Mesenchymal stem cell (in vitro differentiated cells and primary cell): Measurements from ENCODE around the gene CD86.

ENCODE experiments used
- DNase-seq: peaks from one replicate; pipeline ENCODE4 v3.0.0-alpha.2; 2013
- H2AFZ ChIP-seq: one replicate; pipeline ENCODE4 v1.6.1; 2013; ENCODE audit warnings: low read depth, mild to moderate bottlenecking, control low read depth, inconsistent platforms, low read length, moderate library complexity
- H2AK5ac ChIP-seq: 2 replicates; pipeline ENCODE4 v1.6.1; 2013; ENCODE audit warnings: low read length, moderate library complexity, mild to moderate bottlenecking, inconsistent platforms; ENCODE audit not compliant: severe bottlenecking
- H2BK120ac ChIP-seq: one replicate; pipeline ENCODE4 v1.6.1; 2013; ENCODE audit warnings: low read depth, mild to moderate bottlenecking, inconsistent platforms, low read length, moderate library complexity
- H2BK12ac ChIP-seq, 2 experiments: one replicate each; pipeline ENCODE4 v1.6.1; 2013; ENCODE audit warnings: inconsistent platforms in 2 of 2, low read length in 2 of 2, mild to moderate bottlenecking in 2 of 2, moderate library complexity in 2 of 2, control low read depth in 1 of 2
- H2BK15ac ChIP-seq: one replicate; pipeline ENCODE4 v1.6.1; 2013; ENCODE audit warnings: mild to moderate bottlenecking, low read depth, inconsistent platforms; ENCODE audit not compliant: poor library complexity, severe bottlenecking
- H2BK5ac ChIP-seq: 2 replicates; pipeline ENCODE4 v1.6.1; 2013; ENCODE audit warnings: low read depth, mild to moderate bottlenecking, low read length, control low read depth, inconsistent platforms; ENCODE audit not compliant: poor library complexity, severe bottlenecking
- H3K14ac ChIP-seq, 2 experiments: one replicate each; pipeline ENCODE4 v1.6.1; 2013; ENCODE audit warnings: inconsistent platforms in 2 of 2, low read length in 2 of 2, control low read depth in 1 of 2, mild to moderate bottlenecking in 1 of 2, moderate library complexity in 1 of 2
- H3K18ac ChIP-seq, 2 experiments: one replicate each; pipeline ENCODE4 v1.6.1; 2013; ENCODE audit warnings: inconsistent platforms in 2 of 2, low read length in 2 of 2, control low read depth in 1 of 2, low read depth in 1 of 2, mild to moderate bottlenecking in 1 of 2
- H3K23ac ChIP-seq, 2 experiments: one replicate each; pipeline ENCODE4 v1.6.1; 2013; ENCODE audit warnings: inconsistent platforms in 2 of 2, low read length in 2 of 2, mild to moderate bottlenecking in 2 of 2, moderate library complexity in 2 of 2, control low read depth in 1 of 2
- H3K27ac ChIP-seq: 2 replicates; pipeline ENCODE4 v1.5.1; 2013; ENCODE audit warnings: mild to moderate bottlenecking, moderate library complexity, low read length, control low read depth, inconsistent platforms; ENCODE audit not compliant: poor library complexity, severe bottlenecking
- H3K27me3 ChIP-seq, 2 experiments: 2 replicates each; pipeline versions ENCODE4 v1.6.1 to v1.7.0; 2013; ENCODE audit warnings: low read length in 2 of 2, mild to moderate bottlenecking in 2 of 2, moderate library complexity in 2 of 2, control low read depth in 1 of 2, inconsistent platforms in 1 of 2; ENCODE audit not compliant: control insufficient read depth in 1 of 2, insufficient read depth in 1 of 2
- H3K36me3 ChIP-seq, 2 experiments: 2 replicates each; pipeline versions ENCODE4 v1.6.1 to v1.7.0; 2013; ENCODE audit warnings: low read length in 2 of 2, control low read depth in 1 of 2, inconsistent platforms in 1 of 2, low read depth in 1 of 2, mild to moderate bottlenecking in 1 of 2; ENCODE audit not compliant: insufficient read depth in 2 of 2, control insufficient read depth in 1 of 2
- H3K4ac ChIP-seq, 2 experiments: one replicate each; pipeline ENCODE4 v1.6.1; 2013; ENCODE audit warnings: inconsistent platforms in 2 of 2, low read length in 2 of 2, mild to moderate bottlenecking in 2 of 2, moderate library complexity in 2 of 2, control low read depth in 1 of 2, low read depth in 1 of 2
- H3K4me1 ChIP-seq: 2 replicates; pipeline ENCODE4 v1.6.1; 2013; ENCODE audit warnings: low read depth, low read length, control low read depth; ENCODE audit not compliant: control insufficient read depth, insufficient read depth
- H3K4me2 ChIP-seq: 2 replicates; pipeline ENCODE4 v1.6.1; 2013; ENCODE audit warnings: low read length, mild to moderate bottlenecking, inconsistent platforms; ENCODE audit not compliant: poor library complexity, severe bottlenecking
- H3K4me3 ChIP-seq, 2 experiments: 2 replicates each; pipeline versions ENCODE4 v1.5.1 to v1.7.0; 2013; ENCODE audit warnings: low read length in 2 of 2, mild to moderate bottlenecking in 2 of 2, control low read depth in 1 of 2, low read depth in 1 of 2; ENCODE audit not compliant: insufficient read depth in 1 of 2
- H3K79me1 ChIP-seq: replicated peaks from 2 replicates; pipeline ENCODE4 v1.6.1; 2013; ENCODE audit warnings: mild to moderate bottlenecking, control low read depth, low read length, inconsistent platforms; ENCODE audit not compliant: poor library complexity, severe bottlenecking
- H3K9ac ChIP-seq: 2 replicates; pipeline ENCODE4 v1.7.0; 2013; ENCODE audit warnings: mild to moderate bottlenecking, low read length, moderate library complexity
- H3K9me3 ChIP-seq: 2 replicates; pipeline ENCODE4 v1.7.0; 2013; ENCODE audit warnings: mild to moderate bottlenecking, low read length; ENCODE audit not compliant: control insufficient read depth
- H4K8ac ChIP-seq: one replicate; pipeline ENCODE4 v1.6.1; 2013; ENCODE audit warnings: inconsistent platforms, mild to moderate bottlenecking, low read length, moderate library complexity
- H4K91ac ChIP-seq: one replicate; pipeline ENCODE4 v1.6.1; 2013; ENCODE audit warnings: mild to moderate bottlenecking, low read length, inconsistent platforms
- WGBS: methylation state at CpG from one replicate; pipeline ENCODE4 v1.1.7; 2013; ENCODE audit warnings: mixed read lengths; 5-methylcytosine and 5-hydroxymethylcytosine counted together

Gene CD86

DNA sequence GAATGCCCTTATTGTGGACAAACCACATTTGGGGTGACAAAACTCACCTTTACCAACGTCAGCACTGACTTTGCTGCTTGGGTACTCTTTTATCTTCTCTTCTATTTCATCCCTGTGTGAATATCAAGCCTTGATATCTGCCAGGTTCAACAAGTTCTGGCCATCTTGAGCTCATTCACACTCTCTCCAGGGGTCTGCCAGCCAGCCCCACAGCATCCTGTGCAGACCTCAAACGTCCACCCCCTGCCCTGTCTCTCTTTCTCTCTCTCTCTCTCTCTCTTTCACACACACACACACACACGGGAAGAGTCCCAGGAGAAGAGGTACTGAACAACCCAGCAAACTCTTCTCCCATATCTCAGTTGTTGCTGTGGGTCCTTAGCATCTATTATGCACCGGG, 43.8 kb upstream of the CD86 start:
- H3K23ac ChIP-seq: no peak overlapping the region
- H3K79me1 ChIP-seq: no peaks in the 10 kb centered on the region
- no peak overlapping the region for H3K4me2 ChIP-seq
- no peak overlapping the region for H3K27ac ChIP-seq
- H2BK5ac ChIP-seq: no peak overlapping the region
- H3K18ac ChIP-seq: no peak overlapping the region
- H4K8ac ChIP-seq: no peak overlapping the region
- no peak overlapping the region for H2BK15ac ChIP-seq
- H3K9me3 ChIP-seq: no peaks in the 10 kb centered on the region
- H3K14ac ChIP-seq: no peak overlapping the region
- no peak overlapping the region for H3K4ac ChIP-seq
- 21% methylated on average over 4 of the region's 4 CpGs for WGBS
- no peak overlapping the region for H2AK5ac ChIP-seq
- no peak overlapping the region for H2BK120ac ChIP-seq
- no peak overlapping the region for H4K91ac ChIP-seq
- no peaks in the 10 kb centered on the region for H3K36me3 ChIP-seq
- H2AFZ ChIP-seq: no peak overlapping the region
- H3K4me3 ChIP-seq: no peak overlapping the region
- no peak overlapping the region for H3K9ac ChIP-seq
- no peaks in the 10 kb centered on the region for H3K4me1 ChIP-seq
- H2BK12ac ChIP-seq: no peak overlapping the region
- peaks cover 8 to 20% of the 10 kb centered on the region in 2 experiments for H3K27me3 ChIP-seq
- no peak for DNase-seq

DNA sequence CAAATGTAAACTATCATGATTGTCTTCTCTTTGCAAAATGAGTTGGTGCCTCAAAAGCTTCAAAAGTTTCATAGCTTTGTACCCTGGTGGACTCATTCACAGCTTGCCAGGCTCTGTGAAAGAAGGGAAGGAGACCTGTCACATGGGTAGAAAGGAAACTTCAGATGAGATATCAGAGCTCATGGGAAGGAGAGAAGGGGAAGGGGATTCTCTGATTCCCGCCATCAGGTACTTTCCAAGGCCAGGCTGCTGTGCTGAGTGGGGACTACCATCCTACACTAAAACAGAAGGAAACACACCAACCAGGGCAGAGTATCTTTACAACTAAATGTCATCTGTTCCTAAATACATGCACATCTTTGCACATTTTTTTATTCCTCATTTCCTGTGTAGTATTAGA, 42.3 kb upstream of the CD86 start:
- Histone ChIP-seq H3K23ac (no peak overlapping the region), H2AK5ac (no peak overlapping the region), H3K4me2 (no peak overlapping the region), H3K4me1 (no peaks in the 10 kb centered on the region), H2BK12ac (no peak overlapping the region), H2BK120ac (no peak overlapping the region), H2BK5ac (no peak overlapping the region), H3K18ac (no peak overlapping the region), H3K9me3 (no peaks in the 10 kb centered on the region), H4K8ac (no peak overlapping the region), H3K4me3 (no peak overlapping the region), H3K79me1 (no peaks in the 10 kb centered on the region), H3K36me3 (no peaks in the 10 kb centered on the region), H2BK15ac (no peak overlapping the region), H2AFZ (no peak overlapping the region), H4K91ac (no peak overlapping the region), H3K9ac (no peak overlapping the region), H3K4ac (no peak overlapping the region), H3K14ac (no peak overlapping the region), H3K27me3 (peaks cover 8 to 20% of the 10 kb centered on the region in 2 experiments), H3K27ac (no peak overlapping the region)
- no CpG with 5 or more reads among the region's 1 CpG for WGBS
- no peak for DNase-seq

DNA sequence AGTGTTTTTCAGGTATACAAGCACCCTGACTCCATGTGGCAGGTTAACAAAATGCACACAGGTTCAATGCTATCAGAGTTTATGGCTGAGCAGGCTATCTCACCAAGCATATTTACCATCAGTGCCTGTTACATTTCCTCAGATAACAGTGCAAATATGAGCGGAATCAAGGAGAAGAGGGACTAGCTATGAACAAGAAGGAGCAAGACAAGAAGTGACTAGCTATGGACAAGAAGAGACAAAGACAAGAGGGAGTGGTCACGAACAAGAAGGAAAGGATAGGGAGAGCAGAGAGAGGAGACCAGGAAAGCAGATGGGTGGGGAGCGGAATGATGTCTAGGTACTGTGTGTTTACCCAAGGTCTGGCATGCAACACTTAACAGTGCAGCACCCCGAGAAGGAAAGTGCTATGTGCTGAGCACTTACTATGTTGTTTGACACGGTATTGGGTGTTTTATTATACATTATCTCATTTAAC, 41.7 kb upstream of the CD86 start:
- no peak overlapping the region for H2AFZ ChIP-seq
- no peak overlapping the region for H3K23ac ChIP-seq
- no peak overlapping the region for H3K4ac ChIP-seq
- no peak overlapping the region for H2BK5ac ChIP-seq
- no peak overlapping the region for H3K18ac ChIP-seq
- H3K9ac ChIP-seq: no peak overlapping the region
- no peak overlapping the region for H2BK15ac ChIP-seq
- peaks cover 8 to 21% of the 10 kb centered on the region in 2 experiments for H3K27me3 ChIP-seq
- no peak overlapping the region for H4K8ac ChIP-seq
- H4K91ac ChIP-seq: no peak overlapping the region
- no peak overlapping the region for H3K4me3 ChIP-seq
- no peak overlapping the region for H2AK5ac ChIP-seq
- no peaks in the 10 kb centered on the region for H3K36me3 ChIP-seq
- H3K79me1 ChIP-seq: no peaks in the 10 kb centered on the region
- H3K4me1 ChIP-seq: no peaks in the 10 kb centered on the region
- no peak for DNase-seq
- no peak overlapping the region for H3K4me2 ChIP-seq
- H2BK120ac ChIP-seq: no peak overlapping the region
- WGBS: 82% methylated on average over 3 of the region's 5 CpGs
- no peak overlapping the region for H3K27ac ChIP-seq
- no peak overlapping the region for H2BK12ac ChIP-seq
- no peak overlapping the region for H3K14ac ChIP-seq
- no peaks in the 10 kb centered on the region for H3K9me3 ChIP-seq

GRCh38 chr3:122014741-122015140, 40.4 kb upstream of the CD86 start:
- 71% methylated on average over 1 of the region's 1 CpG for WGBS
- Histone ChIP-seq H2AFZ (no peak overlapping the region), H2BK120ac (no peak overlapping the region)

More at GRCh38 chr3:122014741-122015140, 40.4 kb upstream of the CD86 start:
- Histone ChIP-seq H3K18ac (no peak overlapping the region), H2BK15ac (no peak overlapping the region), H2BK5ac (no peak overlapping the region), H3K14ac (no peak overlapping the region), H3K9ac (no peak overlapping the region), H3K23ac (no peak overlapping the region), H3K27me3 (peaks cover 8 to 24% of the 10 kb centered on the region in 2 experiments), H2BK12ac (no peak overlapping the region), H3K36me3 (no peaks in the 10 kb centered on the region), H4K91ac (no peak overlapping the region), H3K4ac (no peak overlapping the region), H3K9me3 (no peaks in the 10 kb centered on the region), H3K79me1 (no peaks in the 10 kb centered on the region), H3K4me3 (no peak overlapping the region), H3K27ac (no peak overlapping the region), H3K4me1 (no peaks in the 10 kb centered on the region), H4K8ac (no peak overlapping the region), H3K4me2 (no peak overlapping the region), H2AK5ac (no peak overlapping the region)
- no peak for DNase-seq
